H7 (cell line): ENCODE measurements around the gene STIL. TPM values are rescaled to one million over a fixed set of nuclear protein-coding genes. Genes with fewer than 3 reads are reported as not detected.

Experiments used
- DNase-seq: peaks from one replicate; pipeline ENCODE4 v3.0.0; 2012
- H3K27me3 ChIP-seq: 2 replicates; pipeline ENCODE4 v1.6.0; 2011; ENCODE audit warnings: mild to moderate bottlenecking, low read length; ENCODE audit not compliant: control insufficient read depth, insufficient read depth
- H3K36me3 ChIP-seq: replicated peaks from 2 replicates; pipeline ENCODE4 v1.5.1; 2011; ENCODE audit warnings: low read length; ENCODE audit not compliant: control insufficient read depth, insufficient read depth
- H3K4me3 ChIP-seq: 2 replicates; pipeline ENCODE4 v1.5.1; 2011; ENCODE audit warnings: low read depth, mild to moderate bottlenecking, control low read depth, low read length, moderate library complexity; ENCODE audit not compliant: insufficient read depth
- total RNA-seq: library from RNA; depleted of rRNA; stranded (reverse); fragments of >200 nt; shearing (Covaris generic); gene quantifications from 2 replicates; pipeline ENCODE4 v1.2.3, GENCODE V29; 2014

Gene STIL
- total RNA-seq, 1 experiment from 2014 or later: 55.5 TPM

DNA sequence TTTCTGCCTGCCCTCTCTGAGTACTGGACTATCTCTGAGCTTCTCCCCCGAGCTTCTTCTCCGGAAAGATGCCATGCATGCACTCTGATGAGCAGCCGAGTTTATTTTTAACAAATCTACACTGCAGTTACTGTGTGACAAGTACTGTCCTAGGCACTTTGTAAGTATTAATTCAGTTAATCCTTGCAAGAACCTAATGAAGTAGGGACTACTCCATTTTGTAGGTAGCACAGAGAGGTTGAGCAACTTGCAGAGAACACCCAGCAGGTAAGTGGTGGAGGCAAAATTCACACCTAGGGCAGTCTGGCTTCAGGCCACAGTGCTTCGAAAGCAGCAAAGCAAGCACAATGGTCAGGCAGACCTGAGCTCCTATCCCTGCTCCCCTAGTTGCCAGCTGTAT is 78.1 kb downstream of the STIL start:
- Histone ChIP-seq H3K4me3 (no peak overlapping the region), H3K27me3 (peaks cover 64% of the 10 kb centered on the region), H3K36me3 (no peaks in the 10 kb centered on the region)
- no peak for DNase-seq

DNA sequence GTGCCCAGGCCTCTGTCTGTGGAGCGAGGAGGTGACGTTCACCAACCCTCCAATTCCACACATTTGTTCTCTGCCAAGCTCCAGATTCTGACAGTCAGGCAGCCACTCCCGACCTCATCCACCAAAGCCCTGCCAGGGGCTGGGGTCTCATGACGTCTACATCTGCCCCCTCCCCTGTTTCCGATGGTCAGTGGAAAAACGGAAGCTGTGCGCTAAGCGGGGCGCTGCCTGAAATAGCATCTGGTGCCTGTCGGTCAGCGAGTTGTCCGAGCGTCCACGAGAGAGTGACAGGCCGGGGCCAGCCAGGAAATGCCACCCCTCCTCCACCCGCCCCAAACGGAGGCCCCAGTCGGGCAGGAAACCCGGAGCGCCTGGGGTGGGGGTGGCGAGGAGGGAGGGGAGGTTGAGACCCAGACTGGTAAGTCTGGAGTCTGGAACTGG is 78.7 kb downstream of the STIL start:
- peak; percentile 61 for DNase-seq
- Histone ChIP-seq H3K36me3 (no peaks in the 10 kb centered on the region), H3K4me3 (no peak overlapping the region), H3K27me3 (peaks cover 69% of the 10 kb centered on the region)

DNA sequence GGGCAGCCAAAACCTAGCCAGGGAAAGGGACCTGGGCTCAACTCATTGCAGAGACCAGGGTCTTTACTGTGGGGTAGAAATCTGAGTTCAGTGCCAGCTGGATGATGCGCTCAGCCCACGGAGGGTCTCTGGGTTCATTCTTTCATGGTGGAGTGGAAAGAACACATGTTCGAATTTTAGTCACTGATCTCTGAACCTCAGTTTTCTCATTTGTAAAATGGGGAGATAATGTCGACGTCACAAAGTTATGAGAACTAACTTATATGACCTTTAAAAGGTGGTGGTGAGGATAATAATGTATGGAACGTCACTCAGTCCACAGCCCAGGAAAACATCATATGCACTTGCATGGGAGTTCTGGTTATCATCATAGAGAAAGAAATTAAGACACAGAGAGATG is 80.8 kb downstream of the STIL start:
- H3K27me3 ChIP-seq: peaks cover 88% of the 10 kb centered on the region
- no peaks in the 10 kb centered on the region for H3K36me3 ChIP-seq
- no peak overlapping the region for H3K4me3 ChIP-seq
- DNase-seq: peak; percentile 46

DNA sequence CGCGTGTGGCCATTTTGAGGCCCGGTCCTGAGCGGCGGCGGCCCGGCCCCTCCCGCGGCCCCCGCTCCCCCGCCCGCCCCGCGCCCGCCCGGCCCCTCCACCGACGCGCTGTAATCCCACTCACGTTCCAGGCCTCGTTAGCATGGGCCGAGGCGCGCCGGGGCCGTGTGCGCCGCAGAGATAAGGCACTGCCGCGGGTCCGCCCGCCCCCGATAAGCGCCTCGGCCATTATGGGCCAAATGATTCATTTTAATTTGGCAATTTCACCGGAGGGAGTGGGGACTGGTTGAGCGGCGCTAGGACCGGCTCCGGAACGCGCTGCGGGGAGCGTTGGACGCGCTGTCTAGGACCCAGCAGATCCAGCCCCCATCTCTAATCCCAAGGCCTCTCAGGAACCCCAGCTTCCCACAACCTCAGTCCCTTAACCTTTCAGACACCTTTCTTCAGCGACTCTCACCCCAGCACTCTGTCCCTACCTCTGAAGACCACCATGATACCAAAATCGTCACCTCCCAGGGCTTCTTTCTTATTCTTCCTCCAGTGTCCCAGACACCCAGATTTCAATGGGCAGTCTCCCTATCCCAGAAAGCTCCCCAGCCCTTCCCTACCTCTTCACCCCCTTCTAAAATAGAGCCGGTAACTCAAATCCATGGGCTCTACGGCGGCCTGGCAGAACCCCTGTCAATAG is 81.6 kb downstream of the STIL start, which contains the start of gene TAL1:
TSS of gene TAL1 (minus strand) at position 39 of the 688 bp plus-strand sequence. CDS start 6,337 bp downstream, outside the sequence.
- H3K27me3 ChIP-seq: peaks cover 93% of the 10 kb centered on the region
- H3K4me3 ChIP-seq: peak within 1 kb of the TSS; percentile 26
- H3K36me3 ChIP-seq: no peaks in the 10 kb centered on the region
- DNase-seq: peak; percentile 79

DNA sequence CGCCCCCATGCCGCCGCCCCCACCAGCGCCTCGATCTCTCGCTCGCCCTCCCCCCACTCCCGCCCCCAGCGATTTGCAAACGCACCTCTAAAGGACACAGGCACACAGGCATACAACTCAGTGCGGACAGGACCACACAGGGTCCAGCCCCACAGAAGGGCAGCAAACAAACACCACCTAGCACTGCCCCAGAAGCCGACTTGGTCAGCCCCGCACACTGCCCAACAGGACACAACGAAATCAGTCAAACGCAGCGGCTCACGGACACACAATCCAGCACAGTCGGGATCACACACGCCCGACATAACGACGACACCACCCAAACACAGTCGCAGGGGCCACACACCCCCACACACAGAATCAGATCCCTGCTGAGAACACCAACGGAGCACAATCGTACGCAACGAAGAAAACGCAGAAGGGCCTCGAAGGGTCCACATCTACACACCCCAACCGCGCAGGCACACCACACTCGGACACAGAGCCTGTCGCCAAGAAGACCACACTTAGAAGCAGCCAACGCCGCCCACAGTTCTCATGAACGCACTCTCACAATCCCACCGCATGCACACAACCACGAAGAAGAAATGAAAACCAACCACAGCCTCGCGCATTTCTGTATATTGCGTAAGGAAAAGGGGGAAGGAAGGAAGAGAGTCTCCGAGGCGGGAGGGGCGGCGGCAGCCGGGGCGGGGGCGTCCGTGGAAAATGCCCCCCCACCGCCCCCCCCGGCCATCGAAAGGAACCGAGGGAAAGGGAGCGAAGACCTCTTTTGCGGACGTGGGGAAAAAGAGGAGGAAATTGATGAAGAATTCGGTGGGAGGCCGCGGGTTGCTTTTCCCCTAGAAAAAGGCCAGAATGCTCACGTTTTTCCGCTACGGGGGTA is 82.4 kb downstream of the STIL start:
- peak; percentile 71 for DNase-seq
- H3K4me3 ChIP-seq: peak overlapping the region; percentile 15
- H3K27me3 ChIP-seq: peaks cover 98% of the 10 kb centered on the region
- no peaks in the 10 kb centered on the region for H3K36me3 ChIP-seq

DNA sequence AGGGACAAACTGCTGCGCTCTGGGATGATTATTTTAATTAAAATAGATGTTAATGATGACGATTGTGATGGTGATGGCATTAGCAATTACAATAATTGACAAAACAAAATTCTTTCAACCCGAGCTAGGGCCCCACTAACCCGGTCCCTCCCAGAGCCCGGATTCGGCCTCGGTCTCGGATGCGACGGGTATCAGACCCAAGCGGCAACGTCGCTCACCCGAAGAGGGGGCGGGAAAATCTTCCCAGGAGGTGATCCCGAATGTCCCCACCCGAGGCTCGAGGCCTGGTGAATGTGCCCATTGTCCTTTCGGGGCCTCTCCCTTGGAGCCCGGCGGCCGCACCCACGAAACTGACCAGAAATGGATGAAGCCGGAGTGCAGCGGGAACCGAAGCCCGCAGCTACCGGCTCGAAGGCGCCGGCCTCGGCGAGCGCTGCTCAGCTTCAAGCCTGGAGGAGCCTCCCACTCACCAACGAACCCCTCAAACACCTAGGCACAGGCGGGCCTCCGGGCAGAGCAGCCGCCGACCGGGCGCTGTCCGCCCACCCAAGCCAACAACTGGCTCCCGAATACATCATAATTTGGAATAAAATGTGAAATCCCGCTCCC is 83.2 kb downstream of the STIL start:
- peak; percentile 84 for DNase-seq
- Histone ChIP-seq H3K4me3 (peak overlapping the region; percentile 20), H3K36me3 (no peaks in the 10 kb centered on the region), H3K27me3 (peaks cover 100% of the 10 kb centered on the region)

DNA sequence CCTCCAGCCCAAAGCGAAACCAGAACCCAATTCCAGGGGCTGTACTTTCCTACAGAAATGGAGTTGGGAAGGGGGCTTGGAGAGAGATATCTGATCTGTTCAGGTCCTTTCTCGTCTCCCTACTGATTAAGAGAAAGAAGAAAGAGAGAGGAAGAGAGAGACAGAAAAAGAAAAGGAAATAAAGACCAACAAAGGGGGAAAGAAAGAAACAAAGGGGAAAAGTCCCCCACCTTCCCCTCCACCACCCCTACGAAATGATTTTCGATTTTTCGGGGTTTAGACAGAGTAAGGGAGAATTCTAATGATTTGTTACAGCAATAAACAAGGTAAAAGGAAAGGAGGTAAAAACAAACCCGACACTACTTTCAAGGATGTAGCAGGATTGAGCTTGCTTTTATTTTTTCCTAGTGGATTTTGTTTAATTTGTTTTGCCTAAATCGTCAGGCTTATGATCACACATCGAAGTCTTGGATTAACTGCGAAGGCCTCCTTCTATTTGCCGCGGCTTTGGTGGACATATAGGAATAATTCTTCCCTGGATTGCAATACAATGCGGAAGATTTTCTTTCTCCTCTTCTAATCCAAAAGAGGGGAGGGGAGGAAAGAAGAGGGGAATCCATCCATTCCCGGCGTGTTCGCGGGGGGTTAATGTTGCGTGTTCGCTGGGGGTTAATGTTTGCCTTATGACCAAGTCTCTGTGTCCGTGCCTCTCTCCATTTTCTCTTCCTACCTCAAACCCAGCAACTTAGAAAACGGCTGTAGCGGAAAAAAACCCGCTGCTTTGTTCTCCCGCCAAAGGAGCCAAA is 83.9 kb downstream of the STIL start:
- peaks cover 100% of the 10 kb centered on the region for H3K27me3 ChIP-seq
- H3K36me3 ChIP-seq: no peaks in the 10 kb centered on the region
- DNase-seq: no peak
- H3K4me3 ChIP-seq: peak overlapping the region; percentile 20; the same call in 1 of the 2 replicates

DNA sequence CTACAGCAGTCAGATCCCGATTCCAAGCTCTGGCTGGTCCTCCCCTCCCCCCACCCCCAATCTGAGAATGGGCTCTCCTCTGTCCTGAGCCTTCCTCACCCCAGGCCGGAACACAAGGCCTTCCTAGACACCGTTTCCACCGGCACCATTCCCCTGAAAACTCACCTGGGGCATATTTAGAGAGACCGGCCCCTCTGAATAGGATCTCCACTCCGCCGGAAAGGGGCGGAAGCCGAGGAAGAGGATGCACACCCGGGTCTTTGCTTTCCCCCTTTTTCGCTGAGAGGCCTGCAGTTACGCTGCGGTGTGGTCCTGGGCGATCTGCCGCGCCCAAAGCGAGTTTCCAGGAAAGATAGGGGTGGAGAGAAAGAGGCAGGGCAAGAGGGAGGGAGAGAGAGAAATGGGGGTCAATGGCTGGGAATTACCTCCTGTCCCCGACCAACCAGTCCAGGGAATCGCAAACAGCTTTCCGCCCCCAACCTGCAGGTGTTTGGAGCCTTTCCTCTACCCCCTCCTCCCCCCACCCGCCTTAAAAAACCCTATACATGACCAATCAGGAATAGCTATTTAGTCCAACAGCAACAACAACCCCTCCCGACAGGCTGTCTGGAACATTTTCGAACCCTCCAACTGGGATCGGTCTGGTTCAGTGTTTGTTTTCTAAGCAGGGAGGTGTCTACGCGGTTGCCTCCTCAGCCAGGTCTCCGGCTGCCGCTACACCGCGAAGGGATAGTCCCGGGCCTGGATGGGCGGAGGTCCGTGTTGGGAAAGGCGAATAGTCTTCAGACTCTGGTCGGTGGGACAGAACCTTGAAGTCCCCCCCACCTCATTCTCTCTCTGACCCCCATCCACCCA is 84.7 kb downstream of the STIL start:
- peak; percentile 80 for DNase-seq

DNA sequence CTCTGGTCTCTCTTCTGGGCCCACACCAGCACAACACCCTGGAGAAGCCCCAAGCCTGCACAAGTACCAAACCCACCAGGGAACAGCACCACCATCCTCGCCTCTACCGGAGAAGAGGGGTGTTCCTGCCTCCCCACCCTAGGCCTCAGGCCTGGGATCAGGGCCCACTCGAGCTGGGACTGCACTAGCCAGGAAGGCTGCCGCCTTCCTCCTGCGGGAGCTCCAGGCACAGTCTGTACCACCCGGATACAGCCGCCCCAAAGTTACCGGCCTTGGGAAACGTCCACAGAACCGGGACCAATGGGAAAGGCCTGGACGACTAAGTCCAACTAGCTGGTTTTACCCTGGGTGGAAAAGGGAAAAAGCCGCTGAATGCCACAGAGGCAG is 85.3 kb downstream of the STIL start:
- no peak for DNase-seq
- Histone ChIP-seq H3K36me3 (no peaks in the 10 kb centered on the region), H3K27me3 (peaks cover 100% of the 10 kb centered on the region), H3K4me3 (peak overlapping the region; percentile 11; the same call in 1 of the 2 replicates)

More for the DNA sequence above, 84.7 kb downstream of the STIL start:
- H3K27me3 ChIP-seq: peaks cover 100% of the 10 kb centered on the region
- peak overlapping the region; percentile 11; the same call in 1 of the 2 replicates for H3K4me3 ChIP-seq
- H3K36me3 ChIP-seq: no peaks in the 10 kb centered on the region

DNA sequence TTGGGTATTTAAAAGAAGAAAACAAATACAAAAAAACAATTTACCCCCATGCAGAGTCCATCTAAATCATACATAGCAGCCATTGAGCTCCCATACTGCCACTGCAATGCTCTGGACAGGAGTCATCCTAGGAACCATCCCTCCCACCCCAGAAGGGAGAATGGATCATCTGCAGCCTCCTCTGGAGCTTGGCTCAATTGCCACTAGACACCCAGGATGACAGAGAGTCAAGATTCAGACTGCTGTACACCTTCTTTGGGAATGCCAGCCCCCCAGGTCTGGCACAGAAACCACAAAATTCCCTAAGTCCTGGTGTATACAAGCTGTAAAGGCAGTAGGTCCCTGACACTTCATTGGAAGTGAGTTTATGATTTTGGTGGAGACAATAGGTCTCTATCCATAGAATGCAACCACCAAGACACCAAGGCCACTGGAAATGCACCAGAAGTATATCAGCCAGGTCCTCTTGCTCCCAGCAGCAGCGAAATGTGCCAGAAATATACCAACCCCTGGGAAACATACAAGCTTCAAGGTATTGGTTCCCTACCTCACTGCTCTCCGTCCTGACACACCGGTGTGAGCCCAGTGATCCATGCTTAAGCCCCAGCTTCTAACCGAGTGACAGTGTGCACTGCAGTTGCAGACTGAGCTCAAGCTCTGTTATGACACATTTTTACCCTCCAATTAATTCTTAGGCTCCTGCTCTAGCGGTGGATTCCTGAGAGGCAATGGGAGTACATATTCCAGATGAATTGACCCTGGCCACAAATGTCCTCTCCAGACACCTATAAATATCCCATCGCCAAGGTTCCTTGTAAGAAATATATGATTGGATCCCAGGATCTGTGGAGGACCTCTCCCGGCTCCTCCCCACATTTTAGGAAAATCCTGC is 86.4 kb downstream of the STIL start:
- peaks cover 100% of the 10 kb centered on the region for H3K27me3 ChIP-seq
- DNase-seq: no peak
- no peaks in the 10 kb centered on the region for H3K36me3 ChIP-seq
- H3K4me3 ChIP-seq: no peak overlapping the region

DNA sequence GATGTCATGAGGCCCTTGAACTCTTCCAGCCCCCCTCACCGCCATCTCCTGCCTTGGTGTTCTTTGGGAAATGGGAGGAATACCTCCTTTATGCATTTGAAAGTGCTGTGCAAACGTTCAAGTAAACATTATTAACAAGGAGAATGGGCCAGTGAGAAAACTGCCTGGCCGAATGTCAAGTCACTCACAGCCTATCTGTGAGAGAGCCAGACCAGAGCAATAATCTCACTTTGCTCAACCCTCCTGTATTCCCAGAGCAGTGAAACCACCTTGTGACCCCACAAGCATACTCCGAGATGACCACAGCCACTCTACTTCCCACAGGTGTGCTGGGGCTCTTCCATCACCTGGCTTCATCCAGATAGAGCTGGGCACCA is 87.1 kb downstream of the STIL start:
- H3K27me3 ChIP-seq: peaks cover 100% of the 10 kb centered on the region
- H3K4me3 ChIP-seq: no peak overlapping the region
- DNase-seq: no peak
- no peaks in the 10 kb centered on the region for H3K36me3 ChIP-seq

DNA sequence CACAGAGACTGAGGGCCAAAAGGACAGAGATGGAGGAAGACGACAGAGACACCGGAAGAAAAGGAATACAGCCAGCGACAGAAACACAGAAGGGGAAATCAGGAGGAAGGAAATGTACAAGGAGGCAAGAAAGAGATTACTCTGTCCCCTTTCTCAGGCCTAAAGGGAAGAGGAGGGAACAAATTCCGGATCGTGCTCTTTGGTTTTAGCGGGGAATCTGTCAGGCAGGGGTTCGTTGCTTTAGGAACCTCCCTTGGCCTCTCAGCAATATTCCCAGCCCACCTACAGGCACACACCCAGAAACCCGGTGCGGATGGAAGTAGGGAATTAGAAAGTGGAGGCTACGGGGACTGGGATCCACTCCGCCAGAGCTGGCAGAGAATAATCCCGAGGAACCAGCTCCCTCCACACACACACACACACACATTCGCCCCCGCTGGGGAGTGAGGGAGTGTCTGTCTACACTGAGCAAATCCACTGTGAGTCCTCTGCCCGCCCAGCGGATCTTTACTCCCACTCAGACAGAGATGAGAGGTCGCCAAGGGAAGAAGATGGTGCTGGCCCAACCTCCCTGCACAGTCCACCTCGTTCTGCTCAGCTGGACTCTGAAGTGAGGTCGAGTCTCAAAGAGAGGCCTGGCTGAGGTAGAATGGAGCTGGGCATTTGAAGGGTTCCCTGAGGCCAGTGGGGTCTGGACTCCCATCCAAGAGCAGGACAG is 87.7 kb downstream of the STIL start:
- peak; percentile 43 for DNase-seq
- Histone ChIP-seq H3K4me3 (no peak overlapping the region), H3K27me3 (peaks cover 100% of the 10 kb centered on the region), H3K36me3 (no peaks in the 10 kb centered on the region)
